HepG2 (cell line): ENCODE measurements around the gene NR1H3. TPM values are rescaled to one million over a fixed set of nuclear protein-coding genes. Genes with fewer than 3 reads are reported as not detected.

Experiments
- ARNT ChIP-seq: fragments of 450-650 bp; IDR thresholded peaks from 2 replicates; pipeline ENCODE4 v1.6.1; 2017
- ATF2 ChIP-seq: sonication (generic); formaldehyde crosslinking; IDR thresholded peaks from 2 replicates; pipeline ENCODE4 v1.4.0; 2020; ENCODE audit warnings: missing genetic modification reagents
- CHD2 ChIP-seq: IDR thresholded peaks from 2 replicates; pipeline ENCODE4 v1.6.1; 2011; ENCODE audit warnings: low read depth, low read length, improper control_type of control experiment
- DR1 ChIP-seq: sonication (generic); formaldehyde crosslinking; IDR thresholded peaks from 2 replicates; pipeline ENCODE4 v1.8.0; 2021; ENCODE audit warnings: mild to moderate bottlenecking, missing genetic modification reagents, inconsistent platforms
- EZH2 ChIP-seq: conservative IDR thresholded peaks from 2 replicates; pipeline ENCODE4 v1.6.1; 2012; ENCODE audit warnings: mild to moderate bottlenecking, low read depth, low read length, moderate library complexity
- FOSL1 ChIP-seq: sonication (generic); formaldehyde crosslinking; IDR thresholded peaks from 2 replicates; pipeline ENCODE4 v1.9.0; 2021; ENCODE audit warnings: missing genetic modification reagents, borderline replicate concordance
- IRF2 ChIP-seq: IDR thresholded peaks from 2 replicates; pipeline ENCODE4 v1.6.1; 2018; ENCODE audit warnings: missing genetic modification reagents, missing compliant biosample characterization
- KAT7 ChIP-seq: IDR thresholded peaks from 2 replicates; pipeline ENCODE4 v1.6.1; 2018; ENCODE audit warnings: borderline replicate concordance, missing compliant biosample characterization
- NFKB2 ChIP-seq: sonication (generic); formaldehyde crosslinking; IDR thresholded peaks from 2 replicates; pipeline ENCODE4 v1.4.0; 2020; ENCODE audit warnings: missing genetic modification reagents, borderline replicate concordance
- NFYB ChIP-seq: sonication (generic); formaldehyde crosslinking; IDR thresholded peaks from 2 replicates; pipeline ENCODE4 v1.4.0; 2020; ENCODE audit warnings: missing genetic modification reagents
- POLR2AphosphoS2 ChIP-seq: IDR thresholded peaks from 2 replicates; pipeline ENCODE4 v1.6.1; 2011; ENCODE audit warnings: low read depth, low read length, improper control_type of control experiment
- RAD21 ChIP-seq: fragments of 450-650 bp; formaldehyde crosslinking; IDR thresholded peaks from 2 replicates; pipeline ENCODE4 v1.5.0; 2020; ENCODE audit warnings: mild to moderate bottlenecking
- SAFB2 ChIP-seq: sonication (generic); formaldehyde crosslinking; IDR thresholded peaks from 2 replicates; pipeline ENCODE4 v1.5.1; 2020; ENCODE audit warnings: missing genetic modification reagents, low read depth, mild to moderate bottlenecking, borderline replicate concordance
- TSC22D2 ChIP-seq: sonication (generic); formaldehyde crosslinking; IDR thresholded peaks from 2 replicates; pipeline ENCODE4 v1.5.1; 2020; ENCODE audit warnings: missing genetic modification reagents, mild to moderate bottlenecking, borderline replicate concordance
- WIZ ChIP-seq: sonication (generic); formaldehyde crosslinking; IDR thresholded peaks from 2 replicates; pipeline ENCODE4 v1.5.1; 2020; ENCODE audit warnings: mild to moderate bottlenecking, missing genetic modification reagents
- ZC3H4 ChIP-seq: sonication (generic); formaldehyde crosslinking; IDR thresholded peaks from 2 replicates; pipeline ENCODE4 v1.4.0; 2020; ENCODE audit warnings: missing genetic modification reagents, borderline replicate concordance
- ZNF264 ChIP-seq: sonication (generic); formaldehyde crosslinking; IDR thresholded peaks from 2 replicates; pipeline ENCODE4 v1.4.0; 2020; ENCODE audit warnings: missing genetic modification reagents
- ZNF331 ChIP-seq: sonication (generic); formaldehyde crosslinking; IDR thresholded peaks from 2 replicates; pipeline ENCODE4 v1.4.0; 2020; ENCODE audit warnings: missing genetic modification reagents
- ZNF496 ChIP-seq: sonication (generic); formaldehyde crosslinking; IDR thresholded peaks from 2 replicates; pipeline ENCODE4 v1.8.1; 2023; ENCODE audit warnings: mild to moderate bottlenecking, moderate library complexity, missing genetic modification reagents; ENCODE audit not compliant: insufficient replicate concordance
- ZNF503 ChIP-seq: sonication (generic); formaldehyde crosslinking; IDR thresholded peaks from 2 replicates; pipeline ENCODE4 v1.4.0; 2020; ENCODE audit warnings: missing genetic modification reagents
- polyA plus RNA-seq, 8 experiments: library from polyadenylated mRNA; depleted of rRNA in 3 of 8; stranded (reverse) in 7 of 8; unstranded in 1 of 8; fragments of >200 nt; fragmentation: Illumina TruSeq in 4 of 8; extraction: Trizol in 4 of 8; gene quantifications; 2 replicates each; pipeline versions ENCODE4 v1.2.1 to v1.2.3, GENCODE V29; 2011 to 2016; ENCODE audit warnings: low read depth in 4 of 8, missing spikeins in 1 of 8, mixed read lengths in 1 of 8; ENCODE audit not compliant: insufficient read depth in 1 of 8
- total RNA-seq, 5 experiments: library from RNA; depleted of rRNA; stranded (reverse); fragments of >200 nt; fragmentation: Illumina TruSeq; extraction: Trizol; gene quantifications; 2 replicates each; pipeline ENCODE4 v1.2.3, GENCODE V29; 2016; ENCODE audit warnings: low read depth in 1 of 5
- TF ChIP-seq, protein P1 (sequence below): sonication (generic); formaldehyde crosslinking; IDR thresholded peaks from 2 replicates; pipeline ENCODE4 v1.5.0; 2020; ENCODE audit warnings: mild to moderate bottlenecking, missing genetic modification reagents
- TF ChIP-seq, protein P2 (sequence below): sonication (generic); formaldehyde crosslinking; IDR thresholded peaks from 2 replicates; pipeline ENCODE4 v1.5.1; 2020; ENCODE audit warnings: missing genetic modification reagents, mild to moderate bottlenecking, borderline replicate concordance
- TF ChIP-seq, protein P3 (sequence below): sonication (generic); formaldehyde crosslinking; IDR thresholded peaks from 2 replicates; pipeline ENCODE4 v1.4.0; 2020; ENCODE audit warnings: missing genetic modification reagents; ENCODE audit errors: not compliant biosample characterization

The NR1H3 gene
- total and polyA plus RNA-seq, 2 of the 13 experiments (the other 11 are each of a cell fraction or from before 2014, with no cell fraction given), result 41.8 to 102 TPM

- TF ChIP-seq, protein P1, sequence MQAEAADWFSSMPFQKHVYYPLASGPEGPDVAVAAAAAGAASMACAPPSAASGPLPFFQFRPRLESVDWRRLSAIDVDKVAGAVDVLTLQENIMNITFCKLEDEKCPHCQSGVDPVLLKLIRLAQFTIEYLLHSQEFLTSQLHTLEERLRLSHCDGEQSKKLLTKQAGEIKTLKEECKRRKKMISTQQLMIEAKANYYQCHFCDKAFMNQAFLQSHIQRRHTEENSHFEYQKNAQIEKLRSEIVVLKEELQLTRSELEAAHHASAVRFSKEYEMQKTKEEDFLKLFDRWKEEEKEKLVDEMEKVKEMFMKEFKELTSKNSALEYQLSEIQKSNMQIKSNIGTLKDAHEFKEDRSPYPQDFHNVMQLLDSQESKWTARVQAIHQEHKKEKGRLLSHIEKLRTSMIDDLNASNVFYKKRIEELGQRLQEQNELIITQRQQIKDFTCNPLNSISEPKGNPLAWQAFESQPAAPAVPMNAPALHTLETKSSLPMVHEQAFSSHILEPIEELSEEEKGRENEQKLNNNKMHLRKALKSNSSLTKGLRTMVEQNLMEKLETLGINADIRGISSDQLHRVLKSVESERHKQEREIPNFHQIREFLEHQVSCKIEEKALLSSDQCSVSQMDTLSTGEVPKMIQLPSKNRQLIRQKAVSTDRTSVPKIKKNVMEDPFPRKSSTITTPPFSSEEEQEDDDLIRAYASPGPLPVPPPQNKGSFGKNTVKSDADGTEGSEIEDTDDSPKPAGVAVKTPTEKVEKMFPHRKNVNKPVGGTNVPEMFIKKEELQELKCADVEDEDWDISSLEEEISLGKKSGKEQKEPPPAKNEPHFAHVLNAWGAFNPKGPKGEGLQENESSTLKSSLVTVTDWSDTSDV (CRISPR knock-in tag), result peak; percentile 83
- TF ChIP-seq CHD2, result peak; percentile 66
- TF ChIP-seq SAFB2 (CRISPR knock-in tag), result peak; percentile 69; the same call in 1 of the 2 replicates
- no peak for TF ChIP-seq ARNT
- TF ChIP-seq, protein P2, sequence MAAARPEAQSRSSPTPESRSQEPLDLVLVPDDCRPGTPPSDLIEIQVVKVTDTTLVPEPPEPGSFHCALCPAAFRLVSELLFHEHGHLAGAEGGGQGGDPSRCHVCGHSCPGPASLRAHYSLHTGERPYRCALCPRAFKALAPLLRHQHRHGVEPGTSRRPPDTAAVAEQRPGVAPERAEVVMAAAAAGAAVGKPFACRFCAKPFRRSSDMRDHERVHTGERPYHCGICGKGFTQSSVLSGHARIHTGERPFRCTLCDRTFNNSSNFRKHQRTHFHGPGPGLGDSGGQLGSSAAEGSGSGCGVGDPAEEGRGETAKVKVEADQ, result peak; percentile 98
- TF ChIP-seq NFKB2 (CRISPR knock-in tag), result peak; percentile 83; the same call in 1 of the 2 replicates
- TF ChIP-seq ZNF496, result no peak
- TF ChIP-seq KAT7, result peak; percentile 96; the same call in 1 of the 2 replicates
- TF ChIP-seq ATF2 (CRISPR knock-in tag), result peak; percentile 91
- no peak for TF ChIP-seq FOSL1 (CRISPR knock-in tag)
- peak; percentile 94 for TF ChIP-seq ZNF331 (CRISPR knock-in tag)
- TF ChIP-seq DR1, result peak; percentile 66; the same call in 1 of the 2 replicates
- TF ChIP-seq ZNF503 (CRISPR knock-in tag), result peak; percentile 73; the same call in 1 of the 2 replicates
- TF ChIP-seq NFYB, result peak; percentile 43
- TF ChIP-seq, protein P3, sequence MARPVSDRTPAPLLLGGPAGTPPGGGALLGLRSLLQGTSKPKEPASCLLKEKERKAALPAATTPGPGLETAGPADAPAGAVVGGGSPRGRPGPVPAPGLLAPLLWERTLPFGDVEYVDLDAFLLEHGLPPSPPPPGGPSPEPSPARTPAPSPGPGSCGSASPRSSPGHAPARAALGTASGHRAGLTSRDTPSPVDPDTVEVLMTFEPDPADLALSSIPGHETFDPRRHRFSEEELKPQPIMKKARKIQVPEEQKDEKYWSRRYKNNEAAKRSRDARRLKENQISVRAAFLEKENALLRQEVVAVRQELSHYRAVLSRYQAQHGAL, result no peak
- TF ChIP-seq TSC22D2 (CRISPR knock-in tag), result 0 out of 2 replicates have a peak, but pooled peaks have one; percentile 30
- peak; percentile 89; the same call in 1 of the 2 replicates for TF ChIP-seq IRF2 (CRISPR knock-in tag)
- no peak for TF ChIP-seq EZH2
- no peak for TF ChIP-seq POLR2AphosphoS2
- peak; percentile 57 for TF ChIP-seq ZNF264 (CRISPR knock-in tag)
- no peak for TF ChIP-seq ZC3H4 (CRISPR knock-in tag)
- peak; percentile 72 for TF ChIP-seq RAD21 (CRISPR knock-in tag)
- TF ChIP-seq WIZ (CRISPR knock-in tag), result peak; percentile 49; the same call in 1 of the 2 replicates
Observed at GRCh38 chr11:47248664-47249377, 9.0 kb upstream of the NR1H3 start, which contains the start of gene ACP2 (continued).
